HL-60 (cell line): ENCODE results near the gene CLIC3.

Experiments
- CTCF ChIP-seq: IDR thresholded peaks from one replicate; pipeline ENCODE4 v1.5.1; 2011; ENCODE audit warnings: low read length, control low read depth, inconsistent platforms; ENCODE audit not compliant: insufficient read depth
- POLR2AphosphoS5 ChIP-seq: IDR thresholded peaks from 2 replicates; pipeline ENCODE4 v1.6.1; 2012; ENCODE audit warnings: low read depth

GRCh38 chr9:136947955-136948510 lies 48.3 kb downstream of the CLIC3 start:
- no peak for TF ChIP-seq POLR2AphosphoS5
- no peak for TF ChIP-seq CTCF
